SU-DHL-6 (cell line): ENCODE results near the gene GPNMB.

ENCODE experiments used
- CTCF ChIP-seq: fragments of 200-600 bp; sonication (generic); IDR thresholded peaks from one replicate; pipeline ENCODE4 v1.5.1; 2017; ENCODE audit warnings: antibody characterized with exemption, mild to moderate bottlenecking, low read length, moderate library complexity; ENCODE audit not compliant: insufficient read depth, poor library complexity, severe bottlenecking
- EZH2phosphoT487 ChIP-seq: fragments of 200-600 bp; sonication (generic), shearing (Covaris generic); conservative IDR thresholded peaks from 2 replicates; pipeline ENCODE4 v1.6.1; 2018; ENCODE audit warnings: mild to moderate bottlenecking, antibody characterized with exemption, low read length, moderate library complexity, mixed read lengths

GRCh38 chr7:23267357-23267756 is 20.8 kb downstream of the GPNMB start:
- no peak for TF ChIP-seq CTCF
- no peak for TF ChIP-seq EZH2phosphoT487
